HepG2 (cell line): ENCODE data around the gene TMEM223. TPM values are rescaled to one million over a fixed set of nuclear protein-coding genes. Genes with fewer than 3 reads are reported as not detected.
A peak's percentile ranks its signal among the peaks of the same experiment; 100 is the strongest.

Source experiments
- ATF4 ChIP-seq, 2 experiments: fragments of 450-650 bp in 1 of 2; sonication (generic) in 1 of 2; formaldehyde crosslinking; IDR thresholded peaks; 2 replicates each; pipeline versions ENCODE4 v1.5.0 to v1.8.0; 2020 to 2022; ENCODE audit warnings: mild to moderate bottlenecking in 1 of 2, missing genetic modification reagents in 1 of 2
- BATF2 ChIP-seq: sonication (generic); formaldehyde crosslinking; IDR thresholded peaks from 2 replicates; pipeline ENCODE4 v1.8.0; 2022; ENCODE audit warnings: mild to moderate bottlenecking, missing genetic modification reagents, moderate library complexity
- EED ChIP-seq: sonication (generic); formaldehyde crosslinking; IDR thresholded peaks from 2 replicates; pipeline ENCODE4 v1.5.0; 2020; ENCODE audit warnings: mild to moderate bottlenecking, missing genetic modification reagents
- JUN ChIP-seq: sonication (generic); formaldehyde crosslinking; IDR thresholded peaks from 2 replicates; pipeline ENCODE4 v1.4.0; 2020; ENCODE audit warnings: mild to moderate bottlenecking, missing genetic modification reagents
- KLF9 ChIP-seq: IDR thresholded peaks from 2 replicates; pipeline ENCODE4 v1.6.1; 2016; ENCODE audit warnings: low read depth
- NONO ChIP-seq, 2 experiments: fragments of 450-650 bp in 1 of 2; sonication (generic) in 1 of 2; formaldehyde crosslinking in 1 of 2; IDR thresholded peaks in 1 of 2; conservative IDR thresholded peaks in 1 of 2; 2 replicates each; pipeline versions ENCODE4 v1.6.1 to v1.8.0; 2017 to 2022; ENCODE audit warnings: mild to moderate bottlenecking in 1 of 2, missing genetic modification reagents in 1 of 2, moderate library complexity in 1 of 2
- NR2F1 ChIP-seq, 2 experiments: fragments of 450-650 bp in 1 of 2; formaldehyde crosslinking in 1 of 2; IDR thresholded peaks; 2 replicates each; pipeline versions ENCODE4 v1.5.0 to v1.6.1; 2016 to 2020; ENCODE audit warnings: mild to moderate bottlenecking in 1 of 2, missing compliant biosample characterization in 1 of 2, missing genetic modification reagents in 1 of 2, moderate library complexity in 1 of 2
- NR2F6 ChIP-seq, 2 experiments: IDR thresholded peaks; 2 replicates each; pipeline ENCODE4 v1.6.1; 2016; ENCODE audit warnings: antibody characterized with exemption in 1 of 2, mild to moderate bottlenecking in 1 of 2
- PAF1 ChIP-seq: IDR thresholded peaks from 2 replicates; pipeline ENCODE4 v1.6.1; 2016; ENCODE audit warnings: missing genetic modification reagents, missing compliant biosample characterization
- SRF ChIP-seq: IDR thresholded peaks from 2 replicates; pipeline ENCODE4 v1.6.1; 2011; ENCODE audit warnings: mild to moderate bottlenecking, low read depth, low read length, moderate library complexity
- TGIF2 ChIP-seq: IDR thresholded peaks from 2 replicates; pipeline ENCODE4 v1.6.1; 2016; ENCODE audit warnings: control low read depth, missing compliant biosample characterization
- YY1 ChIP-seq: IDR thresholded peaks from 2 replicates; pipeline ENCODE4 v1.6.1; 2011; ENCODE audit warnings: low read length, low read depth, moderate library complexity, mild to moderate bottlenecking; ENCODE audit not compliant: insufficient read depth, insufficient replicate concordance
- ZKSCAN5 ChIP-seq: sonication (generic); formaldehyde crosslinking; IDR thresholded peaks from 2 replicates; pipeline ENCODE4 v1.5.1; 2020; ENCODE audit warnings: mild to moderate bottlenecking, missing genetic modification reagents
- ZNF136 ChIP-seq: sonication (generic); formaldehyde crosslinking; IDR thresholded peaks from 2 replicates; pipeline ENCODE4 v1.8.1; 2022; ENCODE audit warnings: low read depth, mild to moderate bottlenecking, moderate library complexity, missing genetic modification reagents
- ZNF256 ChIP-seq: sonication (generic); formaldehyde crosslinking; conservative IDR thresholded peaks from 2 replicates; pipeline ENCODE4 v1.4.0; 2020; ENCODE audit warnings: missing genetic modification reagents
- ZNF280D ChIP-seq: sonication (generic); formaldehyde crosslinking; IDR thresholded peaks from 2 replicates; pipeline ENCODE4 v1.5.1; 2020; ENCODE audit warnings: mild to moderate bottlenecking, missing genetic modification reagents
- ZNF337 ChIP-seq: sonication (generic); formaldehyde crosslinking; IDR thresholded peaks from 2 replicates; pipeline ENCODE4 v1.5.1; 2020; ENCODE audit warnings: missing genetic modification reagents, low read depth, mild to moderate bottlenecking, borderline replicate concordance
- ZNF740 ChIP-seq: sonication (generic); formaldehyde crosslinking; IDR thresholded peaks from 2 replicates; pipeline ENCODE4 v1.4.0; 2020; ENCODE audit warnings: missing genetic modification reagents
- polyA plus RNA-seq, 8 experiments: library from polyadenylated mRNA; depleted of rRNA in 3 of 8; stranded (reverse) in 7 of 8; unstranded in 1 of 8; fragments of >200 nt; fragmentation: Illumina TruSeq in 4 of 8; extraction: Trizol in 4 of 8; gene quantifications; 2 replicates each; pipeline versions ENCODE4 v1.2.1 to v1.2.3, GENCODE V29; 2011 to 2016; ENCODE audit warnings: low read depth in 4 of 8, missing spikeins in 1 of 8, mixed read lengths in 1 of 8; ENCODE audit not compliant: insufficient read depth in 1 of 8
- total RNA-seq, 5 experiments: library from RNA; depleted of rRNA; stranded (reverse); fragments of >200 nt; fragmentation: Illumina TruSeq; extraction: Trizol; gene quantifications; 2 replicates each; pipeline ENCODE4 v1.2.3, GENCODE V29; 2016; ENCODE audit warnings: low read depth in 1 of 5
- TF ChIP-seq, protein P1 (sequence below): sonication (generic); formaldehyde crosslinking; IDR thresholded peaks from 2 replicates; pipeline ENCODE4 v1.4.0; 2020; ENCODE audit warnings: mild to moderate bottlenecking, missing genetic modification reagents
- TF ChIP-seq, protein P2 (sequence below): sonication (generic); formaldehyde crosslinking; IDR thresholded peaks from 2 replicates; pipeline ENCODE4 v1.4.0; 2020; ENCODE audit warnings: mild to moderate bottlenecking, low read depth, missing genetic modification reagents

The TMEM223 gene
- total and polyA plus RNA-seq, 2 of the 13 experiments (the other 11 are each of a cell fraction or from before 2014, with no cell fraction given), result 19.5 to 24.9 TPM

- TF ChIP-seq ATF4 (CRISPR knock-in tag; IDR thresholded peaks at IDR 0.05) (peak in 1 of 2 experiments; percentile 54; a peak in 1 of 4 replicates), NR2F6 (IDR thresholded peaks at IDR 0.05) (no peak), NR2F6 (CRISPR knock-in tag; IDR thresholded peaks at IDR 0.05) (peak; percentile 32; the same call in 1 of the 2 replicates), ZKSCAN5 (CRISPR knock-in tag) (peak; percentile 61; the same call in 1 of the 2 replicates), ZNF337 (peak; percentile 24; the same call in 1 of the 2 replicates), JUN (CRISPR knock-in tag) (peak; percentile 76), ZNF280D (0 out of 2 replicates have a peak, but pooled peaks have one; percentile 48), BATF2 (no peak), PAF1 (CRISPR knock-in tag) (peak; percentile 86; the same call in 1 of the 2 replicates), EED (0 out of 2 replicates have a peak, but pooled peaks have one; percentile 48), ZNF740 (no peak), NONO (IDR thresholded peaks at IDR 0.05) (no peak), NONO (CRISPR knock-in tag; conservative IDR thresholded peaks at IDR 0.05) (peak; percentile 97), ZNF256 (peak; percentile 51; the same call in 1 of the 2 replicates), YY1 (peak; percentile 81), ZNF136 (CRISPR knock-in tag) (no peak), KLF9 (CRISPR knock-in tag) (peak; percentile 84; the same call in 1 of the 2 replicates), TGIF2 (CRISPR knock-in tag) (peak; percentile 3; the same call in 1 of the 2 replicates), SRF (0 out of 2 replicates have a peak, but pooled peaks have one; percentile 43), NR2F1 (CRISPR knock-in tag; IDR thresholded peaks at IDR 0.05) (no peak)
- TF ChIP-seq, protein P1, sequence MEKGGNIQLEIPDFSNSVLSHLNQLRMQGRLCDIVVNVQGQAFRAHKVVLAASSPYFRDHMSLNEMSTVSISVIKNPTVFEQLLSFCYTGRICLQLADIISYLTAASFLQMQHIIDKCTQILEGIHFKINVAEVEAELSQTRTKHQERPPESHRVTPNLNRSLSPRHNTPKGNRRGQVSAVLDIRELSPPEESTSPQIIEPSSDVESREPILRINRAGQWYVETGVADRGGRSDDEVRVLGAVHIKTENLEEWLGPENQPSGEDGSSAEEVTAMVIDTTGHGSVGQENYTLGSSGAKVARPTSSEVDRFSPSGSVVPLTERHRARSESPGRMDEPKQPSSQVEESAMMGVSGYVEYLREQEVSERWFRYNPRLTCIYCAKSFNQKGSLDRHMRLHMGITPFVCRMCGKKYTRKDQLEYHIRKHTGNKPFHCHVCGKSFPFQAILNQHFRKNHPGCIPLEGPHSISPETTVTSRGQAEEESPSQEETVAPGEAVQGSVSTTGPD (CRISPR knock-in tag), result no peak
- TF ChIP-seq, protein P2, sequence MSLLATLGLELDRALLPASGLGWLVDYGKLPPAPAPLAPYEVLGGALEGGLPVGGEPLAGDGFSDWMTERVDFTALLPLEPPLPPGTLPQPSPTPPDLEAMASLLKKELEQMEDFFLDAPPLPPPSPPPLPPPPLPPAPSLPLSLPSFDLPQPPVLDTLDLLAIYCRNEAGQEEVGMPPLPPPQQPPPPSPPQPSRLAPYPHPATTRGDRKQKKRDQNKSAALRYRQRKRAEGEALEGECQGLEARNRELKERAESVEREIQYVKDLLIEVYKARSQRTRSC (CRISPR knock-in tag), result 0 out of 2 replicates have a peak, but pooled peaks have one; percentile 68
Measured at GRCh38 chr11:62805076-62805892, 13.5 kb upstream of the TMEM223 start, which contains the start of gene NXF1 (continued).
